B cell (primary cell): ENCODE data around the gene OR10H1. TPM values are rescaled to one million over a fixed set of nuclear protein-coding genes. Genes with fewer than 3 reads are reported as not detected.

Source experiments
- ATAC-seq: fragments of 200-7000 bp; cut with Tn5 transposase; one replicate; pipeline ENCODE4 v1.10.0; 2021; ENCODE audit warnings: low read depth, mild to moderate bottlenecking, moderate number of reproducible peaks, moderate library complexity
- CTCF ChIA-PET: fragments of 350-600 bp; sonication (Branson Sonifier 250); formaldehyde crosslinking; loops from one replicate; lab custom pipeline; 2021; ENCODE audit warnings: antibody characterized with exemption, inconsistent platforms; lab: Charles Lee
- POLR2A ChIA-PET: fragments of 350-600 bp; sonication (Branson Sonifier 250); formaldehyde crosslinking; loops from one replicate; lab custom pipeline; 2021; ENCODE audit warnings: antibody characterized with exemption; lab: Charles Lee
- DNase-seq: peaks from one replicate; pipeline ENCODE4 v3.0.0; 2013
- H2AFZ ChIP-seq: 2 replicates; pipeline ENCODE4 v1.6.1; 2012; ENCODE audit warnings: mild to moderate bottlenecking, low read depth, low read length; ENCODE audit not compliant: insufficient read depth, poor library complexity, severe bottlenecking
- H3K27ac ChIP-seq, 2 donors: 1 replicate in 1 of 2; 2 replicates in 1 of 2; pipeline ENCODE4 v1.5.1; 2012 to 2013; ENCODE audit warnings: low read length in 2 of 2, mild to moderate bottlenecking in 2 of 2, moderate library complexity in 1 of 2
- H3K27me3 ChIP-seq, 4 experiments: fragments of 200-600 bp in 1 of 4; sonication (generic) in 1 of 4; replicated peaks in 1 of 4; 1 replicate in 2 of 4; 2 replicates in 2 of 4; pipeline versions ENCODE4 v1.6.1 to v1.7.0; 2013 to 2016; ENCODE audit warnings: low read length in 3 of 4, mild to moderate bottlenecking in 2 of 4, mixed read lengths in 1 of 4, moderate library complexity in 1 of 4; ENCODE audit not compliant: insufficient read depth in 4 of 4, control insufficient read depth in 3 of 4; ENCODE audit errors: control extremely low read depth in 1 of 4
- H3K36me3 ChIP-seq, 2 experiments: replicated peaks in 1 of 2; 1 replicate in 1 of 2; 2 replicates in 1 of 2; pipeline versions ENCODE4 v1.6.1 to v1.7.1; 2013; ENCODE audit warnings: low read length in 1 of 2; ENCODE audit not compliant: insufficient read depth in 2 of 2, control insufficient read depth in 1 of 2; ENCODE audit errors: control extremely low read depth in 1 of 2, extremely low read depth in 1 of 2
- H3K4me1 ChIP-seq, 2 donors: fragments of 200-600 bp in 1 of 2; sonication (generic) in 1 of 2; 1 replicate in 1 of 2; 2 replicates in 1 of 2; pipeline versions ENCODE4 v1.5.1 to v1.6.1; 2013 to 2017; ENCODE audit warnings: low read length in 2 of 2; ENCODE audit not compliant: control insufficient read depth in 2 of 2, insufficient read depth in 2 of 2
- H3K4me2 ChIP-seq: replicated peaks from 2 replicates; pipeline ENCODE3; 2012; ENCODE audit warnings: mild to moderate bottlenecking, low read depth, low read length; ENCODE audit not compliant: poor library complexity, severe bottlenecking
- H3K4me3 ChIP-seq, 5 experiments: fragments of 200-600 bp in 1 of 5; sonication (generic) in 1 of 5; 1 replicate in 3 of 5; 2 replicates in 2 of 5; pipeline versions ENCODE4 v1.5.1 to v1.7.0; 2011 to 2016; ENCODE audit warnings: low read length in 4 of 5, mild to moderate bottlenecking in 4 of 5, low read depth in 2 of 5, control low read depth in 1 of 5, moderate library complexity in 1 of 5; ENCODE audit not compliant: insufficient read depth in 1 of 5; ENCODE audit errors: control extremely low read depth in 1 of 5, extremely low read depth in 1 of 5
- H3K79me2 ChIP-seq: fragments of 200-600 bp; sonication (generic); one replicate; pipeline ENCODE4 v1.6.0; 2016; ENCODE audit warnings: low read length; ENCODE audit not compliant: control insufficient read depth, insufficient read depth
- H3K9ac ChIP-seq: fragments of 200-600 bp; sonication (generic); 2 replicates; pipeline ENCODE4 v1.6.1; 2017; ENCODE audit warnings: mild to moderate bottlenecking, low read length, moderate library complexity
- H3K9me3 ChIP-seq, 3 donors: one replicate each; pipeline versions ENCODE4 v1.6.1 to v1.7.1; 2013; ENCODE audit warnings: low read length in 2 of 3; ENCODE audit not compliant: control insufficient read depth in 2 of 3, insufficient read depth in 1 of 3; ENCODE audit errors: control extremely low read depth in 1 of 3
- H4K20me1 ChIP-seq: 2 replicates; pipeline ENCODE4 v1.6.0; 2012; ENCODE audit warnings: mild to moderate bottlenecking, low read length; ENCODE audit not compliant: insufficient read depth, control insufficient read depth, poor library complexity, severe bottlenecking
- H3K27ac Mint-ChIP-seq: one replicate; pipeline ENCODE4 v1.8.0; 2021; ENCODE audit warnings: mixed read lengths
- H3K27me3 Mint-ChIP-seq: one replicate; pipeline ENCODE4 v1.8.0; 2021; ENCODE audit warnings: mixed read lengths
- H3K4me1 Mint-ChIP-seq: one replicate; pipeline ENCODE4 v1.8.0; 2021; ENCODE audit warnings: mixed read lengths
- H3K4me3 Mint-ChIP-seq: one replicate; pipeline ENCODE4 v1.8.0; 2021; ENCODE audit warnings: mixed read lengths
- H3K9me3 Mint-ChIP-seq: one replicate; pipeline ENCODE4 v1.8.0; 2022; ENCODE audit warnings: mixed read lengths; ENCODE audit not compliant: insufficient read depth
- CTCF ChIP-seq: fragments of 200-600 bp; IDR thresholded peaks from one replicate; pipeline ENCODE4 v1.8.0; 2022; ENCODE audit warnings: antibody characterized with exemption, mild to moderate bottlenecking
- EZH2 ChIP-seq: IDR thresholded peaks from 2 replicates; pipeline ENCODE4 v1.6.1; 2012; ENCODE audit warnings: borderline replicate concordance, low read depth, mild to moderate bottlenecking, moderate library complexity, low read length; ENCODE audit not compliant: insufficient read depth, poor library complexity, severe bottlenecking
- WGBS: methylation state at CpG from one replicate; pipeline ENCODE4 v1.1.5; 2013; ENCODE audit warnings: missing lambda C conversion rate; ENCODE audit not compliant: insufficient coverage; 5-methylcytosine and 5-hydroxymethylcytosine counted together
- intact Hi-C: fragments of 100-400 bp; cut with micrococcal nuclease; formaldehyde crosslinking; loops from one replicate; pipeline ENCODE4 v1.10.0; 2022
- polyA plus RNA-seq: library from polyadenylated mRNA; depleted of rRNA; stranded (reverse); fragments of >200 nt; gene quantifications from 2 replicates; pipeline ENCODE4 v1.2.3, GENCODE V29; 2012
- total RNA-seq, 2 donors: library from RNA; stranded (reverse); fragments of 120-200 nt in 1 of 2; gene quantifications; 1 replicate in 1 of 2; 2 replicates in 1 of 2; pipeline versions ENCODE4 v1.2.3 to v1.2.4, GENCODE V29; 2013 to 2022

OR10H1 gene
- total and polyA plus RNA-seq, 2 donors (not counting 1 experiment from before 2014, with no cell fraction given) = 0.10 TPM; not detected in 1

- no peaks in the 10 kb centered on the region for H4K20me1 ChIP-seq
- CTCF ChIA-PET = no interaction called here
- H3K27me3 ChIP-seq = peaks cover 0 to 12% (median under 1%) of the 10 kb centered on the region in 4 experiments
- peaks cover 0 to 2% (median 0%) of the 10 kb centered on the region in 3 donors for H3K9me3 ChIP-seq
- no peaks in the 10 kb centered on the region for H3K4me1 ChIP-seq
- no peak overlapping the region for H3K4me2 ChIP-seq
- no peaks in the 10 kb centered on the region for H3K36me3 ChIP-seq
- no peaks in the 10 kb centered on the region for H3K4me1 Mint-ChIP-seq
- no peak overlapping the region for H3K27ac ChIP-seq
- ATAC-seq = no peak
- no peaks in the 10 kb centered on the region for H3K79me2 ChIP-seq
- H3K4me3 ChIP-seq = no peak overlapping the region
- no peak for DNase-seq
- no peaks in the 10 kb centered on the region for H3K9me3 Mint-ChIP-seq
- peaks cover 16% of the 10 kb centered on the region for H3K27me3 Mint-ChIP-seq
- WGBS = 87% methylated on average over 7 of the region's 7 CpGs
- POLR2A ChIA-PET = no interaction called here
- no peak overlapping the region for H2AFZ ChIP-seq
- no peak overlapping the region for H3K27ac Mint-ChIP-seq
- no peak overlapping the region for H3K9ac ChIP-seq
- H3K4me3 Mint-ChIP-seq = no peak overlapping the region
- TF ChIP-seq CTCF (no peak), EZH2 (no peak)
- intact Hi-C loops = no loop called here
Measured at GRCh38 chr19:15780610-15781418, 34.6 kb downstream of the OR10H1 start.

GRCh38 chr19:15779756-15780476 lies 35.5 kb downstream of the OR10H1 start:
- Histone ChIP-seq H3K4me1 (no peaks in the 10 kb centered on the region), H3K27me3 (peaks cover 0 to 12% (median 1%) of the 10 kb centered on the region in 4 experiments), H4K20me1 (no peaks in the 10 kb centered on the region), H3K27ac (no peak overlapping the region), H3K4me3 (no peak overlapping the region), H3K79me2 (no peaks in the 10 kb centered on the region), H3K36me3 (no peaks in the 10 kb centered on the region), H3K9me3 (peaks cover 0 to 2% (median 0%) of the 10 kb centered on the region in 3 donors), H3K9ac (no peak overlapping the region), H3K4me2 (no peak overlapping the region), H2AFZ (no peak overlapping the region)
- no peaks in the 10 kb centered on the region for H3K4me1 Mint-ChIP-seq
- POLR2A ChIA-PET = no interaction called here
- ATAC-seq (no peak), DNase-seq (no peak)
- no peak for TF ChIP-seq CTCF
- no peak for TF ChIP-seq EZH2
- CTCF ChIA-PET = no interaction called here
- WGBS = 55% methylated on average over 9 of the region's 10 CpGs
- intact Hi-C loops = no loop called here
- no peaks in the 10 kb centered on the region for H3K9me3 Mint-ChIP-seq
- H3K27me3 Mint-ChIP-seq = peaks cover 25% of the 10 kb centered on the region
- no peak overlapping the region for H3K4me3 Mint-ChIP-seq
- H3K27ac Mint-ChIP-seq = no peak overlapping the region
